ENCODE data around the gene XPO5.

DNA sequence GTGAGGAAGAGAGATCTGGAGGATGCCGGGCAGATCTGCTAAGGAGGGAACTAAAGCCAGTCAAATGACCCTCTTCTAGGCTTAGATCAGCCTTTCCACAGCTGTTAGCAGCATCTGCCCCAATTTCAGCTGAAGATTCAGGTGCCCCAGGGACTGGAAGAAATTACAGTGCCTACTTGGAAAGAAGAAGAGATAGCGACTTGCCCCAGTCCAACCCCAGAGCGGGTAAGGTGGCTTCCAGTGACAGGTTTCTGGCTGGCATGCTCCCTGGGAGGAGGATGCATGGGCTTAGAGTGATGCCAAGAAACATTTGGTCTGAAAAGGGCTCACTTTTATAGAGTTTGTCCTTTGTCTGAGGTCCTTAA, 97.8 kb downstream of the XPO5 start:
- TF ChIP-seq CTCF (IDR thresholded peaks at IDR 0.05; ENCODE audit: borderline replicate concordance, extremely low read depth, low read length, poor library complexity, severe bottlenecking): no peak
- no peak for TF ChIP-seq EZH2 (IDR thresholded peaks at IDR 0.05; ENCODE audit: borderline replicate concordance, low read depth, low read length, severe bottlenecking)
